ENCODE results near the gene INTS1.

INTS1 gene

GRCh38 chr7:1457059-1457948 lies 46.9 kb downstream of the INTS1 start:
- TF ChIP-seq GATA3 (IDR thresholded peaks at IDR 0.05; ENCODE audit: low read depth, low read length) (no peak), GATA2 (IDR thresholded peaks at IDR 0.05; ENCODE audit: low read depth, low read length) (no peak)

GRCh38 chr7:1455955-1456354 lies 48.2 kb downstream of the INTS1 start:
- TF ChIP-seq GATA3 (IDR thresholded peaks at IDR 0.05; ENCODE audit: low read depth, low read length) (no peak), GATA2 (IDR thresholded peaks at IDR 0.05; ENCODE audit: low read depth, low read length) (no peak)

GRCh38 chr7:1455241-1455939 lies 48.8 kb downstream of the INTS1 start:
- TF ChIP-seq GATA2 (IDR thresholded peaks at IDR 0.05; ENCODE audit: low read depth, low read length) (no peak), GATA3 (IDR thresholded peaks at IDR 0.05; ENCODE audit: low read depth, low read length) (no peak)

DNA sequence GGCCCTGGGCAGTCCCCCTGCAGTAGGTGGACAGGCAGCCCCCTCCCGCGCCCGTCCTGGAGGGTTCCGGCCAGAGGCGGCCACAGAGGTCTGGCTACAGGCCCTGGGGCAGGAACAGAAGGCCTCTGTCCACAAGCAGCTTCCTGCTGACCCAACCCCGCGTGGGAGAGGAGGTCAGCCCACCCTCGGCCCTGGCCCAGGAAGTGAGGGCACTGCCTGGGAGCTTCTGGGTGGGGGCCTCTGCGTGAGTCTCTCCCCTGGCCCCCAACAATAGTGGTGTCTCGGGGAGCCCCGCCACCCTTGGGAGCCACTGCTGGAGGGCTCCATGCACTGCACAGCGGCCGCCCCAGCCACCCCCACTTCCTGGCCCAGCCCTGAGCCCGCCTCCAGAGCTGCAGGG lies 49.6 kb downstream of the INTS1 start:
- TF ChIP-seq GATA2 (IDR thresholded peaks at IDR 0.05; ENCODE audit: low read depth, low read length) = no peak
- no peak for TF ChIP-seq GATA3 (IDR thresholded peaks at IDR 0.05; ENCODE audit: low read depth, low read length)

GRCh38 chr7:1452205-1452604 lies 52.0 kb downstream of the INTS1 start:
- TF ChIP-seq GATA2 (IDR thresholded peaks at IDR 0.05; ENCODE audit: low read depth, low read length) = no peak
- no peak for TF ChIP-seq GATA3 (IDR thresholded peaks at IDR 0.05; ENCODE audit: low read depth, low read length)

DNA sequence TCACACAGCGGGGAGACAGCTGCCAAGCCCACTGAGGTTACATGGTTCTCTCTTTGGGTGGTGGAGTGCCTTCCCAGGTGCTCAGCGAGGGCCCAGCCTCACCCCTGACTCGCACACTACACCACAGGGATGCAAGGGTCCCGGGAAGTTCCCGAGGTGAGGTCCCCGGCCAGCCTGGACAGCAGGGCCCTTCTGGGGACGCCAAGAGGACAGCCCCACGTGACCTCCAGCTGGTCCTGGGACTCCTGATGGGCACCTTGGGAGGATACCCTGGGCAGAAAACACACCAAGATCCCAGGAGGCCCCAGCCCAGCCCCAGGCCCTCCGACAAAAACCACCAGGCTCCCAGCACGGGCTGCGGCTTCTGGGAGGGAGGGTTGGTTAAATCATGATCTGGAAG lies 53.2 kb downstream of the INTS1 start:
- TF ChIP-seq GATA3 (IDR thresholded peaks at IDR 0.05; ENCODE audit: low read depth, low read length) (no peak), GATA2 (IDR thresholded peaks at IDR 0.05; ENCODE audit: low read depth, low read length) (no peak)

DNA sequence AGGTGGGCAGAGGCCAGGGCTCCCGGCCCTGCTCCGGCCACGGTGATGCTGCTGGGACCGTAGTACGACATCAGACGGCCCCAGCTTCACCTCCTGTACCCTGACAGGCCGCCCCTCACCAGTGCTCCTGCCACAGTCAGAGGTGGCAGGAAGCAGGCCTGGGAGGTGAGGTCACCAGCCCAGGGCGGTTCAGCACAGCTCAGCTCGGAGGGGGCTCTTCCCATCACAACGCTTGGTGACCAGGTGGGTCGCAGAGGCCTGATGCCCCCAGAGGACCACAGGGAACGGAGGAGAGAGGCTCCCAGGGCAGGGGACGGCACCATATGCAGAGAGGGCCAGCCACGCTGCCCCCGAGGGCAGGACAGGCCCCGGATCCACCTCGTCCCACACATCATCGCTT lies 53.8 kb downstream of the INTS1 start:
- TF ChIP-seq GATA2 (IDR thresholded peaks at IDR 0.05; ENCODE audit: low read depth, low read length) (no peak), GATA3 (IDR thresholded peaks at IDR 0.05; ENCODE audit: low read depth, low read length) (no peak)

GRCh38 chr7:1449951-1450350 lies 54.2 kb downstream of the INTS1 start:
- TF ChIP-seq GATA3 (IDR thresholded peaks at IDR 0.05; ENCODE audit: low read depth, low read length) = no peak
- TF ChIP-seq GATA2 (IDR thresholded peaks at IDR 0.05; ENCODE audit: low read depth, low read length) = no peak

- TF ChIP-seq GATA2 (IDR thresholded peaks at IDR 0.05; ENCODE audit: low read depth, low read length) = no peak
- no peak for TF ChIP-seq GATA3 (IDR thresholded peaks at IDR 0.05; ENCODE audit: low read depth, low read length)
Observed at GRCh38 chr7:1449501-1449900, 54.7 kb downstream of the INTS1 start.

- no peak for TF ChIP-seq GATA3 (IDR thresholded peaks at IDR 0.05; ENCODE audit: low read depth, low read length)
- TF ChIP-seq GATA2 (IDR thresholded peaks at IDR 0.05; ENCODE audit: low read depth, low read length) = no peak
Observed at GRCh38 chr7:1448958-1449357, 55.2 kb downstream of the INTS1 start.

GRCh38 chr7:1447551-1448244 lies 56.5 kb downstream of the INTS1 start:
- TF ChIP-seq GATA3 (IDR thresholded peaks at IDR 0.05; ENCODE audit: low read depth, low read length) (no peak), GATA2 (IDR thresholded peaks at IDR 0.05; ENCODE audit: low read depth, low read length) (no peak)

DNA sequence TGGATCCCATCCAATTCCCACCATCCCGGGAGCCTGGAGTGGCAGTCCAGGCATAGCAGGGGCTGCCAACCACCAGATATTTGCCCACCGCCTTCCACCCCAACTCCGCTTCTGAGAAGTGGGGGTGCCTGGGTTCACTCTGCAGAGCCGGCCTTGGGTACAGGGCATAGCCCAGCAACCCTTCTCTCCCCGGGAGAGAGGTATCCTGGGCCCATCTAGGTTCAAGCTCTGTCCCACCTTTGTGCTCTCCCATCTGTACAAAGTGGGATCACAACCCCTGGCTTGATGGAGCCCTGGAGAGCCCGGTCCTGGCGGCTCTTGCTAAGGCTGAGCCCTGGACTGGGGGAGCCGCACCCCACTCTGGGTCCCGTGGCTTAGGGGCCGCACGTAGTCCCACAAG lies 57.1 kb downstream of the INTS1 start:
- TF ChIP-seq GATA2 (IDR thresholded peaks at IDR 0.05; ENCODE audit: low read depth, low read length) (no peak), GATA3 (IDR thresholded peaks at IDR 0.05; ENCODE audit: low read depth, low read length) (no peak)

DNA sequence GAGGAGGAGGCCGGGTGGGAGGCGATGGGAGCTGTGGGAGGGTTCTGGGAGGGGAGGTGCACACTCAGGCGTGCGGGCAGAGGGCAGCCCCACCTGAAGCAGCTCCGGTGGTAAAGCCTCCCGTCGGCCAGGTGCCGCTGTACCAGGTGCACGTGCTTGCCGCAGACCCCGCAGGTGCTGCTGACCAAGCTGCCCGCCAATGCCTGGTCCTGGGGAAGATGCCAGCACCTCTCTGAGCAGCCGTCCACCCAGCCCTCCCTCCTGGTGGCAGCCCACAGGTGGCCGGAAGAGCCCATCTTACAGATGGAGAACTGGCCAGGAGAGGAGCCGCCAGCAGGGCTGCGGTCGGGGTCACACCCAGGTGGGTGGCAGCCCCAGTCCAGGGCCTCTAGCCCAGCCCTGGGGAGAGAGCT lies 57.6 kb downstream of the INTS1 start:
- TF ChIP-seq GATA2 (IDR thresholded peaks at IDR 0.05; ENCODE audit: low read depth, low read length) (no peak), GATA3 (IDR thresholded peaks at IDR 0.05; ENCODE audit: low read depth, low read length) (no peak)

- TF ChIP-seq GATA3 (IDR thresholded peaks at IDR 0.05; ENCODE audit: low read depth, low read length) = no peak
- TF ChIP-seq GATA2 (IDR thresholded peaks at IDR 0.05; ENCODE audit: low read depth, low read length) = no peak
Observed at GRCh38 chr7:1445341-1445740, 58.8 kb downstream of the INTS1 start.
